ENCODE data around the gene AKAP13.
A peak's percentile ranks its signal among the peaks of the same experiment; 100 is the strongest.

GRCh38 chr15:85603160-85603559 lies 222.8 kb downstream of the AKAP13 start:
- TF ChIP-seq EZH2 (IDR thresholded peaks at IDR 0.05; ENCODE audit: borderline replicate concordance, insufficient read depth, low read length, poor library complexity, severe bottlenecking), result no peak
- TF ChIP-seq CTCF (IDR thresholded peaks at IDR 0.05; ENCODE audit: poor library complexity, severe bottlenecking), result no peak
- no peak for TF ChIP-seq RAD21 (conservative IDR thresholded peaks at IDR 0.05)
- no peak for TF ChIP-seq TAF1 (IDR thresholded peaks at IDR 0.05; ENCODE audit: low read depth)
- peak; percentile 13 for TF ChIP-seq POLR2AphosphoS5 (IDR thresholded peaks at IDR 0.05)

All from neural cell (in vitro differentiated cells).